T-cell (primary cell): ENCODE measurements around the gene RAE1. TPM values are rescaled to one million over a fixed set of nuclear protein-coding genes. Genes with fewer than 3 reads are reported as not detected.

ENCODE experiments used
- ATAC-seq, 4 experiments: fragments of 200-7000 bp in 3 of 4; fragments of 150-1000 bp in 1 of 4; cut with Tn5 transposase; replicated peaks in 1 of 4; 1 replicate in 3 of 4; 2 replicates in 1 of 4; pipeline ENCODE4 v1.10.0; 2021; ENCODE audit warnings: moderate library complexity in 3 of 4, mild to moderate bottlenecking in 2 of 4, moderate number of reproducible peaks in 1 of 4
- CTCF ChIA-PET, 2 donors: fragments of 300-600 bp; sonication (Branson Sonifier 250); formaldehyde crosslinking; loops; one replicate each; lab custom pipeline; 2022; ENCODE audit warnings: antibody characterized with exemption in 2 of 2; lab: Charles Lee
- POLR2A ChIA-PET, 2 donors: fragments of 300-600 bp; sonication (Branson Sonifier 250); formaldehyde crosslinking; loops; one replicate each; lab custom pipeline; 2022; ENCODE audit warnings: antibody characterized with exemption in 2 of 2; lab: Charles Lee
- DNase-seq, 35 experiments: peaks; one replicate each; pipeline versions ENCODE4 v3.0.0 to v3.0.0-alpha.2; 2013 to 2023
- H3K27ac ChIP-seq: one replicate; pipeline ENCODE4 v1.5.1; 2013; ENCODE audit warnings: low read length
- H3K27me3 ChIP-seq, 2 experiments: replicated peaks in 1 of 2; 1 replicate in 1 of 2; 2 replicates in 1 of 2; pipeline versions ENCODE4 v1.6.1 to v1.7.0; 2013; ENCODE audit warnings: low read length in 1 of 2, mixed read lengths in 1 of 2; ENCODE audit not compliant: control insufficient read depth in 2 of 2, insufficient read depth in 2 of 2; ENCODE audit errors: extremely low read depth in 1 of 2
- H3K36me3 ChIP-seq, 2 donors: 1 replicate in 1 of 2; 2 replicates in 1 of 2; pipeline versions ENCODE4 v1.6.1 to v1.7.0; 2013; ENCODE audit warnings: low read length in 1 of 2; ENCODE audit not compliant: control insufficient read depth in 2 of 2, insufficient read depth in 1 of 2; ENCODE audit errors: extremely low read depth in 1 of 2
- H3K4me1 ChIP-seq, 2 experiments: 1 replicate in 1 of 2; 2 replicates in 1 of 2; pipeline versions ENCODE4 v1.6.1 to v1.7.0; 2013; ENCODE audit warnings: low read length in 2 of 2, mixed read lengths in 1 of 2; ENCODE audit not compliant: insufficient read depth in 2 of 2, control insufficient read depth in 1 of 2; ENCODE audit errors: extremely low read depth in 1 of 2
- H3K4me3 ChIP-seq, 2 donors: 1 replicate in 1 of 2; 2 replicates in 1 of 2; pipeline versions ENCODE4 v1.5.1 to v1.7.0; 2013; ENCODE audit warnings: mild to moderate bottlenecking in 2 of 2, low read length in 1 of 2, moderate library complexity in 1 of 2; ENCODE audit not compliant: control insufficient read depth in 1 of 2; ENCODE audit errors: extremely low read depth in 1 of 2
- H3K9me3 ChIP-seq: 2 replicates; pipeline ENCODE4 v1.7.0; 2013
- H3K27ac Mint-ChIP-seq, 2 donors: one replicate each; pipeline ENCODE4 v1.8.0; 2020 to 2021; ENCODE audit warnings: mild to moderate bottlenecking in 2 of 2, mixed read lengths in 2 of 2
- H3K27me3 Mint-ChIP-seq, 2 donors: one replicate each; pipeline ENCODE4 v1.8.0; 2021 to 2022; ENCODE audit warnings: mixed read lengths in 2 of 2
- H3K36me3 Mint-ChIP-seq: one replicate; pipeline ENCODE4 v1.8.0; 2021; ENCODE audit warnings: mixed read lengths
- H3K4me1 Mint-ChIP-seq, 3 donors: one replicate each; pipeline ENCODE4 v1.8.0; 2020 to 2022; ENCODE audit warnings: mixed read lengths in 3 of 3, mild to moderate bottlenecking in 1 of 3
- H3K4me3 Mint-ChIP-seq, 3 donors: one replicate each; pipeline ENCODE4 v1.8.0; 2020 to 2022; ENCODE audit warnings: mild to moderate bottlenecking in 3 of 3, mixed read lengths in 3 of 3, moderate library complexity in 3 of 3
- H3K9me3 Mint-ChIP-seq, 3 donors: one replicate each; pipeline ENCODE4 v1.8.0; 2020 to 2022; ENCODE audit warnings: mixed read lengths in 3 of 3
- WGBS: methylation state at CpG from one replicate; pipeline ENCODE4 v1.1.5; 2013; ENCODE audit warnings: missing lambda C conversion rate; ENCODE audit not compliant: insufficient coverage; 5-methylcytosine and 5-hydroxymethylcytosine counted together
- total RNA-seq, 35 experiments: library from RNA in 6 of 35; stranded (reverse) in 6 of 35; fragments of 120-200 nt in 1 of 35; gene quantifications; one replicate each; pipeline versions ENCODE4 v1.2.1 to v1.2.4 and lab custom pipeline; 2013 to 2026

RAE1 gene
- total RNA-seq (10 to 100 TPM; 29.0 to 41.1 (median 29.4) TPM), total RNA-seq (lab: John Stamatoyannopoulos, UW) (34.2 to 98.7 (median 52.6) reads per million in 29 experiments)
- 26.3 TPM for total RNA-seq (2013)

- Mint-ChIP-seq H3K36me3 (peaks cover 23% of the 10 kb centered on the region), H3K9me3 (no peaks in the 10 kb centered on the region), H3K27ac (peak within 1 kb of the TSS; percentile 86 to 87), H3K4me1 (peaks cover 27 to 33% (median 29%) of the 10 kb centered on the region in 3 donors), H3K4me3 (peak within 1 kb of the TSS; percentile 85 to 89 (median 87)), H3K27me3 (peaks cover 3 to 11% of the 10 kb centered on the region in 2 donors)
- peaks cover under 1 to 6% of the 10 kb centered on the region in 2 donors for H3K36me3 ChIP-seq
- ChIA-PET POLR2A (no interaction called here), CTCF (interaction anchor here in 1 of 2 donors (0.5 kb wide), 1 partner anchor 1072 kb away, joined by 7 read pairs; no protein-coding TSS in a partner anchor)
- H3K4me3 ChIP-seq, result peak within 1 kb of the TSS; percentile 75 to 94
- peaks cover 10 to 22% of the 10 kb centered on the region in 2 experiments for H3K4me1 ChIP-seq
- DNase-seq (peak; percentile 79 to 96 (median 88)), ATAC-seq (peak; percentile 83 to 91 (median 88))
- H3K9me3 ChIP-seq, result no peaks in the 10 kb centered on the region
- H3K27me3 ChIP-seq, result no peaks in the 10 kb centered on the region
- peak within 1 kb of the TSS; percentile 72 for H3K27ac ChIP-seq
- WGBS, result 0% methylated on average over 58 of the region's 64 CpGs
Measured at GRCh38 chr20:57351042-57351783, at the start of gene RAE1. Gene RAE1, plus strand, starts transcription at chr20:57351255. Its CDS starts 2,784 bp downstream, at chr20:57354039.

GRCh38 chr20:57306747-57307146 is 44.3 kb upstream of the RAE1 start:
- CTCF ChIA-PET, result no interaction called here
- H3K27ac Mint-ChIP-seq, result no peak overlapping the region
- Histone ChIP-seq H3K9me3 (no peaks in the 10 kb centered on the region), H3K27me3 (peaks cover 0 to 33% of the 10 kb centered on the region in 2 experiments), H3K36me3 (no peaks in the 10 kb centered on the region), H3K4me3 (no peak overlapping the region), H3K4me1 (no peaks in the 10 kb centered on the region), H3K27ac (no peak overlapping the region)
- no peaks in the 10 kb centered on the region for H3K36me3 Mint-ChIP-seq
- POLR2A ChIA-PET, result no interaction called here
- no peaks in the 10 kb centered on the region for H3K4me1 Mint-ChIP-seq
- H3K4me3 Mint-ChIP-seq, result no peak overlapping the region
- H3K9me3 Mint-ChIP-seq, result no peaks in the 10 kb centered on the region
- no peak for ATAC-seq
- 58% methylated on average over 4 of the region's 5 CpGs for WGBS
- no peak for DNase-seq
- H3K27me3 Mint-ChIP-seq, result peaks cover 30 to 33% of the 10 kb centered on the region in 2 donors

GRCh38 chr20:57308451-57309271 is 42.4 kb upstream of the RAE1 start:
- WGBS, result 70% methylated on average over 8 of the region's 13 CpGs
- Mint-ChIP-seq H3K4me3 (no peak overlapping the region), H3K4me1 (no peaks in the 10 kb centered on the region), H3K36me3 (no peaks in the 10 kb centered on the region), H3K27me3 (peaks cover 22 to 26% of the 10 kb centered on the region in 2 donors), H3K27ac (no peak overlapping the region), H3K9me3 (no peaks in the 10 kb centered on the region)
- H3K4me3 ChIP-seq, result no peak overlapping the region
- no peaks in the 10 kb centered on the region for H3K9me3 ChIP-seq
- H3K36me3 ChIP-seq, result no peaks in the 10 kb centered on the region
- DNase-seq, result no peak
- POLR2A ChIA-PET, result no interaction called here
- H3K4me1 ChIP-seq, result no peaks in the 10 kb centered on the region
- no peak overlapping the region for H3K27ac ChIP-seq
- H3K27me3 ChIP-seq, result peaks cover 0 to 31% of the 10 kb centered on the region in 2 experiments
- CTCF ChIA-PET, result no interaction called here
- ATAC-seq, result no peak

- H3K27ac Mint-ChIP-seq, result no peak overlapping the region
- ChIA-PET CTCF (no interaction called here), POLR2A (no interaction called here)
- H3K36me3 ChIP-seq, result no peaks in the 10 kb centered on the region
- peaks cover 0 to 27% of the 10 kb centered on the region in 2 experiments for H3K27me3 ChIP-seq
- 93% methylated on average over 5 of the region's 9 CpGs for WGBS
- H3K9me3 Mint-ChIP-seq, result no peaks in the 10 kb centered on the region
- H3K4me1 Mint-ChIP-seq, result no peaks in the 10 kb centered on the region
- no peak overlapping the region for H3K4me3 ChIP-seq
- no peaks in the 10 kb centered on the region for H3K4me1 ChIP-seq
- no peak overlapping the region for H3K27ac ChIP-seq
- H3K9me3 ChIP-seq, result no peaks in the 10 kb centered on the region
- H3K36me3 Mint-ChIP-seq, result no peaks in the 10 kb centered on the region
- DNase-seq (no peak), ATAC-seq (no peak)
- H3K4me3 Mint-ChIP-seq, result no peak overlapping the region
- H3K27me3 Mint-ChIP-seq, result peaks cover 23 to 24% of the 10 kb centered on the region in 2 donors
Measured at GRCh38 chr20:57309544-57310115, 41.4 kb upstream of the RAE1 start.

- ChIA-PET POLR2A (no interaction called here), CTCF (no interaction called here)
- Mint-ChIP-seq H3K36me3 (no peaks in the 10 kb centered on the region), H3K4me3 (no peak overlapping the region), H3K27me3 (peaks cover 24 to 28% of the 10 kb centered on the region in 2 donors), H3K9me3 (no peaks in the 10 kb centered on the region), H3K27ac (no peak overlapping the region), H3K4me1 (no peaks in the 10 kb centered on the region)
- WGBS, result 81% methylated on average over 8 of the region's 11 CpGs
- Histone ChIP-seq H3K4me3 (no peak overlapping the region), H3K4me1 (no peaks in the 10 kb centered on the region), H3K27me3 (peaks cover 0 to 29% of the 10 kb centered on the region in 2 experiments), H3K36me3 (no peaks in the 10 kb centered on the region), H3K27ac (no peak overlapping the region), H3K9me3 (no peaks in the 10 kb centered on the region)
- ATAC-seq (no peak), DNase-seq (no peak)
Measured at GRCh38 chr20:57310821-57311514, 40.1 kb upstream of the RAE1 start.

- 88% methylated on average over 5 of the region's 6 CpGs for WGBS
- DNase-seq (no peak), ATAC-seq (no peak)
- Mint-ChIP-seq H3K27ac (no peak overlapping the region), H3K27me3 (peaks cover 22 to 23% of the 10 kb centered on the region in 2 donors), H3K36me3 (no peaks in the 10 kb centered on the region), H3K9me3 (no peaks in the 10 kb centered on the region), H3K4me1 (no peaks in the 10 kb centered on the region), H3K4me3 (no peak overlapping the region)
- no peak overlapping the region for H3K27ac ChIP-seq
- ChIA-PET CTCF (no interaction called here), POLR2A (no interaction called here)
- H3K27me3 ChIP-seq, result peaks cover 0 to 29% of the 10 kb centered on the region in 2 experiments
- no peak overlapping the region for H3K4me3 ChIP-seq
- H3K4me1 ChIP-seq, result no peaks in the 10 kb centered on the region
- H3K36me3 ChIP-seq, result no peaks in the 10 kb centered on the region
- H3K9me3 ChIP-seq, result no peaks in the 10 kb centered on the region
Measured at GRCh38 chr20:57312138-57312537, 38.9 kb upstream of the RAE1 start.
